HEK293 (cell line): Measurements from ENCODE around the gene PWP1.

ENCODE experiments used
- CTCF ChIA-PET: fragments of 350-600 bp; formaldehyde crosslinking; extraction: SDS; loops from one replicate; lab custom pipeline; 2021; ENCODE audit warnings: antibody characterized with exemption; lab: Yijun Ruan, JAX
- POLR2A ChIA-PET: fragments of 300-600 bp; formaldehyde crosslinking; extraction: SDS; loops from one replicate; lab custom pipeline; 2020; ENCODE audit warnings: antibody characterized with exemption, inconsistent platforms; lab: Yijun Ruan, JAX
- H3K27ac ChIP-seq: fragments of 200-500 bp; sonication (Bioruptor generic); 2 replicates; pipeline ENCODE4 v1.5.1; 2014; ENCODE audit warnings: low read depth, low read length, control low read depth, inconsistent platforms; ENCODE audit errors: extremely low read depth
- H3K36me3 ChIP-seq, 2 experiments: fragments of 200-500 bp in 1 of 2; sonication (Bioruptor generic) in 1 of 2; 1 replicate in 1 of 2; 2 replicates in 1 of 2; pipeline ENCODE4 v1.5.1; 2014 to 2017; ENCODE audit warnings: inconsistent platforms in 2 of 2, low read length in 2 of 2; ENCODE audit not compliant: control insufficient read depth in 2 of 2, insufficient read depth in 1 of 2
- H3K4me1 ChIP-seq: fragments of 200-500 bp; sonication (Bioruptor generic); 2 replicates; pipeline ENCODE4 v1.5.1; 2014; ENCODE audit warnings: mild to moderate bottlenecking, low read length, inconsistent platforms; ENCODE audit not compliant: control insufficient read depth, insufficient read depth
- H3K4me3 ChIP-seq: 2 replicates; pipeline ENCODE4 v1.5.1; 2011; ENCODE audit warnings: low read depth, mild to moderate bottlenecking, control low read depth, low read length, moderate library complexity
- H3K9me3 ChIP-seq: fragments of 200-500 bp; sonication (Bioruptor generic); 2 replicates; pipeline ENCODE4 v1.5.1; 2014; ENCODE audit warnings: low read depth, low read length, inconsistent platforms; ENCODE audit not compliant: control insufficient read depth, insufficient read depth
- FEZF1 ChIP-seq: fragments of 450-650 bp; formaldehyde crosslinking; IDR thresholded peaks from 2 replicates; pipeline ENCODE4 v1.5.1; 2016; ENCODE audit warnings: missing biosample characterization, missing genetic modification characterization
- GLIS1 ChIP-seq: fragments of 450-650 bp; formaldehyde crosslinking; IDR thresholded peaks from 2 replicates; pipeline ENCODE4 v1.5.1; 2016; ENCODE audit warnings: missing biosample characterization, missing genetic modification characterization
- KLF17 ChIP-seq: fragments of 450-650 bp; formaldehyde crosslinking; IDR thresholded peaks from 2 replicates; pipeline ENCODE4 v1.5.1; 2016; ENCODE audit warnings: missing biosample characterization, missing genetic modification characterization
- KLF8 ChIP-seq: fragments of 450-650 bp; formaldehyde crosslinking; IDR thresholded peaks from 2 replicates; pipeline ENCODE4 v1.5.1; 2016; ENCODE audit warnings: missing biosample characterization, missing genetic modification characterization
- YY2 ChIP-seq: fragments of 450-650 bp; formaldehyde crosslinking; IDR thresholded peaks from 2 replicates; pipeline ENCODE4 v1.5.1; 2016; ENCODE audit warnings: missing biosample characterization, missing genetic modification characterization
- ZBTB11 ChIP-seq: fragments of 450-650 bp; formaldehyde crosslinking; conservative IDR thresholded peaks from 2 replicates; pipeline ENCODE4 v1.5.1; 2016; ENCODE audit warnings: low read depth, missing biosample characterization, missing genetic modification characterization
- ZBTB26 ChIP-seq: fragments of 450-650 bp; formaldehyde crosslinking; optimal IDR thresholded peaks from 2 replicates; pipeline ENCODE3; 2016; ENCODE audit warnings: missing biosample characterization, mild to moderate bottlenecking, missing genetic modification characterization
- ZBTB44 ChIP-seq: fragments of 450-650 bp; IDR thresholded peaks from 2 replicates; pipeline ENCODE4 v1.5.1; 2018; ENCODE audit warnings: missing biosample characterization, mild to moderate bottlenecking, missing genetic modification characterization
- ZBTB7A ChIP-seq: fragments of 450-650 bp; formaldehyde crosslinking; IDR thresholded peaks from 2 replicates; pipeline ENCODE4 v1.5.1; 2016; ENCODE audit warnings: low read depth, missing biosample characterization, missing genetic modification characterization
- ZFP37 ChIP-seq: fragments of 450-650 bp; formaldehyde crosslinking; IDR thresholded peaks from 2 replicates; pipeline ENCODE4 v1.5.1; 2016; ENCODE audit warnings: missing biosample characterization, missing genetic modification characterization
- ZNF138 ChIP-seq: fragments of 450-650 bp; formaldehyde crosslinking; IDR thresholded peaks from 2 replicates; pipeline ENCODE4 v1.5.1; 2016; ENCODE audit warnings: missing biosample characterization, missing genetic modification characterization, borderline replicate concordance
- ZNF26 ChIP-seq: fragments of 450-650 bp; formaldehyde crosslinking; IDR thresholded peaks from 2 replicates; pipeline ENCODE4 v1.5.1; 2016; ENCODE audit warnings: missing biosample characterization, missing genetic modification characterization
- ZNF266 ChIP-seq: fragments of 450-650 bp; formaldehyde crosslinking; IDR thresholded peaks from 2 replicates; pipeline ENCODE4 v1.5.1; 2016; ENCODE audit warnings: missing biosample characterization, missing genetic modification characterization, low read depth
- ZNF398 ChIP-seq: fragments of 450-650 bp; formaldehyde crosslinking; IDR thresholded peaks from 2 replicates; pipeline ENCODE4 v1.5.1; 2017; ENCODE audit warnings: missing biosample characterization, missing genetic modification characterization
- ZNF449 ChIP-seq: fragments of 450-650 bp; formaldehyde crosslinking; IDR thresholded peaks from 2 replicates; pipeline ENCODE4 v1.5.1; 2017; ENCODE audit warnings: missing biosample characterization, mild to moderate bottlenecking, missing genetic modification characterization, moderate library complexity
- ZNF501 ChIP-seq: fragments of 450-650 bp; formaldehyde crosslinking; IDR thresholded peaks from 2 replicates; pipeline ENCODE4 v1.5.1; 2016; ENCODE audit warnings: missing biosample characterization, missing genetic modification characterization
- ZNF558 ChIP-seq: fragments of 450-650 bp; formaldehyde crosslinking; IDR thresholded peaks from 2 replicates; pipeline ENCODE4 v1.5.1; 2016; ENCODE audit warnings: missing biosample characterization, missing genetic modification characterization
- ZNF624 ChIP-seq: fragments of 450-650 bp; formaldehyde crosslinking; IDR thresholded peaks from 2 replicates; pipeline ENCODE4 v1.5.1; 2017; ENCODE audit warnings: missing biosample characterization, missing genetic modification characterization
- ZNF626 ChIP-seq: fragments of 450-650 bp; sonication (Bioruptor Pico); formaldehyde crosslinking; IDR thresholded peaks from 2 replicates; pipeline ENCODE4 v1.5.1; 2018; ENCODE audit warnings: missing biosample characterization, missing genetic modification characterization, inconsistent platforms
- ZNF658 ChIP-seq: fragments of 450-650 bp; formaldehyde crosslinking; IDR thresholded peaks from 2 replicates; pipeline ENCODE4; 2016; ENCODE audit warnings: missing biosample characterization, missing genetic modification characterization
- ZNF701 ChIP-seq: fragments of 450-650 bp; formaldehyde crosslinking; IDR thresholded peaks from 2 replicates; pipeline ENCODE4 v1.5.1; 2016; ENCODE audit warnings: missing biosample characterization, missing genetic modification characterization
- ZNF837 ChIP-seq: fragments of 450-650 bp; formaldehyde crosslinking; IDR thresholded peaks from 2 replicates; pipeline ENCODE4 v1.5.1; 2016; ENCODE audit warnings: missing biosample characterization, missing genetic modification characterization

PWP1 gene

GRCh38 chr12:107681455-107681835 is 4.2 kb upstream of the PWP1 start (continued):
- TF ChIP-seq ZBTB7A (tag by site-specific recombination), result no peak
- no peak for TF ChIP-seq ZNF266 (tag by site-specific recombination)
- TF ChIP-seq KLF17 (tag by site-specific recombination), result no peak
- TF ChIP-seq ZNF501 (tag by site-specific recombination), result no peak

GRCh38 chr12:107681836-107682820 is 3.5 kb upstream of the PWP1 start:
- ChIA-PET CTCF (interaction anchor here (0.6 to 0.9 kb wide), 4 partner anchors 11 to 211 kb away, joined by 3 to 4 read pairs (median 3); no protein-coding TSS in a partner anchor), POLR2A (no interaction called here)
- no peak overlapping the region for H3K4me3 ChIP-seq
- H3K9me3 ChIP-seq, result no peaks in the 10 kb centered on the region
- no peak overlapping the region for H3K27ac ChIP-seq
- peaks cover 4% of the 10 kb centered on the region; the same call in 1 of the 2 replicates for H3K4me1 ChIP-seq
- no peaks in the 10 kb centered on the region for H3K36me3 ChIP-seq
- TF ChIP-seq ZFP37 (tag by site-specific recombination) (no peak), ZNF558 (tag by site-specific recombination) (no peak), ZBTB44 (tag by site-specific recombination) (no peak), ZNF138 (tag by site-specific recombination) (no peak), ZNF398 (tag by site-specific recombination) (no peak), ZNF26 (tag by site-specific recombination) (no peak), KLF8 (tag by site-specific recombination) (no peak), ZNF624 (tag by site-specific recombination) (no peak), ZNF701 (no peak), FEZF1 (tag by site-specific recombination) (no peak), ZNF449 (tag by site-specific recombination) (no peak), GLIS1 (no peak), ZBTB7A (tag by site-specific recombination) (no peak), ZNF658 (tag by site-specific recombination) (no peak), ZNF626 (tag by site-specific recombination) (no peak), ZBTB26 (tag by site-specific recombination) (no peak), ZBTB11 (tag by site-specific recombination) (no peak), YY2 (tag by site-specific recombination) (no peak), ZNF837 (tag by site-specific recombination) (no peak)
